ENCODE results near the gene LRIF1.
"Not testable (repeated sequence)": the region's sequence is repeated elsewhere in the genome, so short reads cannot be mapped to it uniquely, and the experiment has no call there.

DNA sequence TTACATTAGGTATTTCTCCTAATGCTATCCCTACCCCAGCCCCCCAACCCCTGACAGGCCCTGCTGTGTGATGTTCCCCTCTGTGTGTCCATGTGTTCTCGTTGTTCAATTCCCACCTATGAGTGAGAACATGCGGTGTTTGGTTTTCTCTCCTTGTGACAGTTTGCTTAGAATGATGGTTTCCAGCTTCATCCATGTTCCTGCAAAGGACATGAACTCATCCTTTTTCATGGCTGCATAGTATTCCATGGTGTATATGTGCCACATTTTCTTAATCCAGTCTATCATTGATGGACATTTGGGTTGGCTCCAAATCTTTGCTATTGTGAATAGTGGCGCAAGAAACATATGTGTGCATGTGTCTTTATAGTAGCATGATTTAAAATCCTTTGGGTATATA, 32.6 kb downstream of the LRIF1 start:
- TF ChIP-seq, protein P1, sequence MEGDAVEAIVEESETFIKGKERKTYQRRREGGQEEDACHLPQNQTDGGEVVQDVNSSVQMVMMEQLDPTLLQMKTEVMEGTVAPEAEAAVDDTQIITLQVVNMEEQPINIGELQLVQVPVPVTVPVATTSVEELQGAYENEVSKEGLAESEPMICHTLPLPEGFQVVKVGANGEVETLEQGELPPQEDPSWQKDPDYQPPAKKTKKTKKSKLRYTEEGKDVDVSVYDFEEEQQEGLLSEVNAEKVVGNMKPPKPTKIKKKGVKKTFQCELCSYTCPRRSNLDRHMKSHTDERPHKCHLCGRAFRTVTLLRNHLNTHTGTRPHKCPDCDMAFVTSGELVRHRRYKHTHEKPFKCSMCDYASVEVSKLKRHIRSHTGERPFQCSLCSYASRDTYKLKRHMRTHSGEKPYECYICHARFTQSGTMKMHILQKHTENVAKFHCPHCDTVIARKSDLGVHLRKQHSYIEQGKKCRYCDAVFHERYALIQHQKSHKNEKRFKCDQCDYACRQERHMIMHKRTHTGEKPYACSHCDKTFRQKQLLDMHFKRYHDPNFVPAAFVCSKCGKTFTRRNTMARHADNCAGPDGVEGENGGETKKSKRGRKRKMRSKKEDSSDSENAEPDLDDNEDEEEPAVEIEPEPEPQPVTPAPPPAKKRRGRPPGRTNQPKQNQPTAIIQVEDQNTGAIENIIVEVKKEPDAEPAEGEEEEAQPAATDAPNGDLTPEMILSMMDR (IDR thresholded peaks at IDR 0.05) = not testable (repeated sequence)
- not testable (repeated sequence) for TF ChIP-seq POLR2A (IDR thresholded peaks at IDR 0.05)

Measured in Peyer's patch (tissue), 4 donors.